OCI-LY7 (cell line): ENCODE data around the gene ARHGEF39. TPM values are rescaled to one million over a fixed set of nuclear protein-coding genes. Genes with fewer than 3 reads are reported as not detected.

Experiments used
- BruUV-seq: library from RNA; stranded (reverse); fragments of 400-500 nt; replicated peaks from 2 replicates; lab custom pipeline; 2021; lab: Mats Ljungman, UMichigan
- CTCF ChIA-PET: fragments of 300-600 bp; sonication (Branson Sonifier 250); formaldehyde crosslinking; loops from one replicate; lab custom pipeline; 2022; ENCODE audit warnings: antibody characterized with exemption; ENCODE audit not compliant: unreplicated experiment; lab: Charles Lee
- POLR2A ChIA-PET: fragments of 300-600 bp; sonication (Branson Sonifier 250); formaldehyde crosslinking; loops from one replicate; lab custom pipeline; 2022; ENCODE audit warnings: antibody characterized with exemption; lab: Charles Lee
- DNase-seq: peaks from one replicate; pipeline ENCODE4 v3.0.0-alpha.2; 2015; ENCODE audit warnings: low spot score
- H2AFZ ChIP-seq: fragments of 200-600 bp; sonication (generic), shearing (Covaris generic); 2 replicates; pipeline ENCODE4 v1.6.1; 2014; ENCODE audit warnings: mild to moderate bottlenecking, antibody characterized with exemption, low read length, moderate library complexity
- H3K27ac ChIP-seq: fragments of 200-600 bp; sonication (generic); 2 replicates; pipeline ENCODE4 v1.5.1; 2014; ENCODE audit warnings: mixed run types, low read depth, mild to moderate bottlenecking, moderate library complexity, low read length, inconsistent platforms; ENCODE audit not compliant: poor library complexity, severe bottlenecking
- H3K36me3 ChIP-seq: fragments of 200-600 bp; sonication (generic); 2 replicates; pipeline ENCODE4 v1.6.1; 2014; ENCODE audit warnings: mild to moderate bottlenecking, antibody characterized with exemption, low read length, moderate library complexity, mixed read lengths; ENCODE audit not compliant: insufficient read depth
- H3K4me1 ChIP-seq: fragments of 200-600 bp; sonication (generic); 2 replicates; pipeline ENCODE4 v1.5.1; 2014; ENCODE audit warnings: mild to moderate bottlenecking, low read length; ENCODE audit not compliant: insufficient read depth, poor library complexity, severe bottlenecking
- H3K4me2 ChIP-seq: fragments of 200-600 bp; sonication (generic); 2 replicates; pipeline ENCODE4 v1.6.1; 2014; ENCODE audit warnings: mild to moderate bottlenecking, low read length
- H3K4me3 ChIP-seq: fragments of 200-600 bp; sonication (generic); 2 replicates; pipeline ENCODE4 v1.5.1; 2014; ENCODE audit warnings: mild to moderate bottlenecking, low read depth, low read length; ENCODE audit not compliant: poor library complexity, severe bottlenecking
- H3K79me2 ChIP-seq: fragments of 200-600 bp; sonication (generic); 2 replicates; pipeline ENCODE4 v1.6.1; 2016; ENCODE audit warnings: low read depth, mild to moderate bottlenecking, low read length, moderate library complexity, mixed read lengths; ENCODE audit not compliant: insufficient read depth
- H3K9me2 ChIP-seq: fragments of 200-600 bp; sonication (generic); 2 replicates; pipeline ENCODE4 v1.6.1; 2016; ENCODE audit warnings: mild to moderate bottlenecking, low read length, mixed read lengths; ENCODE audit not compliant: insufficient read depth
- H3K9me3 ChIP-seq: fragments of 200-600 bp; sonication (generic); 2 replicates; pipeline ENCODE4 v1.6.1; 2014; ENCODE audit warnings: mild to moderate bottlenecking, mixed run types, low read length, mixed read lengths
- H4K20me1 ChIP-seq: fragments of 200-600 bp; sonication (generic); 2 replicates; pipeline ENCODE4 v1.6.1; 2014; ENCODE audit warnings: mild to moderate bottlenecking, antibody characterized with exemption, low read length, moderate library complexity, mixed read lengths; ENCODE audit not compliant: insufficient read depth
- CTCF ChIP-seq: fragments of 200-600 bp; sonication (generic); conservative IDR thresholded peaks from 2 replicates; pipeline ENCODE4 v1.5.1; 2014; ENCODE audit warnings: mild to moderate bottlenecking, antibody characterized with exemption, low read length, moderate library complexity, mixed read lengths
- EZH2phosphoT487 ChIP-seq: fragments of 200-600 bp; sonication (generic); IDR thresholded peaks from 2 replicates; pipeline ENCODE4 v1.6.1; 2018; ENCODE audit warnings: low read depth, borderline replicate concordance, mild to moderate bottlenecking, mixed run types, antibody characterized with exemption, low read length, moderate library complexity, mixed read lengths
- intact Hi-C: fragments of 100-400 bp; cut with micrococcal nuclease; formaldehyde crosslinking; loops from one replicate; pipeline ENCODE4 v1.10.0; 2022; ENCODE audit not compliant: unreplicated experiment
- total RNA-seq, 2 experiments: library from RNA; depleted of rRNA in 1 of 2; stranded (reverse); fragments of >200 nt in 1 of 2; shearing (Covaris generic) in 1 of 2; gene quantifications; 2 replicates each; pipeline ENCODE4 v1.2.3, GENCODE V29; 2014 to 2022

ARHGEF39 gene
- total RNA-seq, 2 experiments from 2014 or later: 30.8 to 48.1 TPM

GRCh38 chr9:35698231-35698630, 33.2 kb upstream of the ARHGEF39 start:
- intact Hi-C loops: no loop called here
- DNase-seq: no peak
- TF ChIP-seq EZH2phosphoT487: no peak
- no peak for TF ChIP-seq CTCF
- no peak overlapping the region for H3K4me3 ChIP-seq
- POLR2A ChIA-PET: no interaction called here
- no peak overlapping the region for H2AFZ ChIP-seq
- no peaks in the 10 kb centered on the region for H3K9me3 ChIP-seq
- H3K36me3 ChIP-seq: peaks cover 77% of the 10 kb centered on the region
- no TSS peak for BruUV-seq
- H3K4me2 ChIP-seq: no peak overlapping the region
- no peaks in the 10 kb centered on the region for H3K9me2 ChIP-seq
- CTCF ChIA-PET: interaction anchor here (0.5 to 2.1 kb wide), 3 partner anchors 14 to 48 kb away, joined by 3 to 10 read pairs (median 3); partner anchors contain the start of gene SIT1
- H3K27ac ChIP-seq: no peak overlapping the region
- H3K79me2 ChIP-seq: no peaks in the 10 kb centered on the region
- H3K4me1 ChIP-seq: no peaks in the 10 kb centered on the region
- H4K20me1 ChIP-seq: no peaks in the 10 kb centered on the region

DNA sequence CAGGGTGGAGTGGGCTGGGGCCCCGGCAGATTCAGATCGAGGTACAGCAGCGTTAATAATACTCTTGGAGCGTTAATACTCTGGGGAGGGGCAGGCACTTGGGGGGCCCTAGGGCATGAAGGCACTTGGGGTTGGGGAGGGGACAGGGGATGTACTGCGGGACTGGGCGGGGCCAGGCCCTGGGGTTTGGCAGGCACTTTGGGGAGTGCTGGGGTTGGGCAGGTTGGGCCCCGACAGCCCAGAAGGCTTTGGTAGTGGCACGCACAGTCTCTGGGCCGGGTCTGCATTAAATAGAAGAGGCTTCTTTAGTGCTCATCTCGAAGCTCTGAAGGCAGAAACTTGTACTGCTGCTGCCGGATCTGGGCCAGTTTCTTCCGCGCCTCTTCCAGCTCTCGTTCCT, 32.5 kb upstream of the ARHGEF39 start:
- H3K79me2 ChIP-seq: no peaks in the 10 kb centered on the region
- no peak overlapping the region for H3K27ac ChIP-seq
- no peak overlapping the region for H3K4me2 ChIP-seq
- no peak for TF ChIP-seq CTCF
- TF ChIP-seq EZH2phosphoT487: no peak
- no peak overlapping the region for H3K4me3 ChIP-seq
- POLR2A ChIA-PET: interaction anchor here (1.5 kb wide), 1 partner anchor 33 kb away, joined by 4 read pairs; the partner anchor contains the start of gene ARHGEF39
- no peaks in the 10 kb centered on the region for H4K20me1 ChIP-seq
- DNase-seq: no peak
- H3K9me3 ChIP-seq: no peaks in the 10 kb centered on the region
- intact Hi-C loops: loop anchor here (2.0 kb wide), 1 partner anchor 39 kb away; the partner anchor contains the start of genes CCDC107 and RMRP
- CTCF ChIA-PET: interaction anchor here (0.6 to 2.1 kb wide), 5 partner anchors 10 to 52 kb away, joined by 3 to 10 read pairs (median 3); partner anchors contain the start of gene RGP1
- H3K9me2 ChIP-seq: no peaks in the 10 kb centered on the region
- no peak overlapping the region for H2AFZ ChIP-seq
- H3K4me1 ChIP-seq: no peaks in the 10 kb centered on the region
- peaks cover 70% of the 10 kb centered on the region for H3K36me3 ChIP-seq
- TSS peak; percentile 93 for BruUV-seq
